WTC11 (cell line): ENCODE data around the gene NOP14. TPM values are rescaled to one million over a fixed set of nuclear protein-coding genes. Genes with fewer than 3 reads are reported as not detected.
A peak's percentile ranks its signal among the peaks of the same experiment; 100 is the strongest.

ENCODE experiments used
- ATAC-seq: fragments of 200-7000 bp; cut with Tn5 transposase; 2 replicates; pipeline ENCODE4 v1.10.0; 2021; ENCODE audit warnings: mild to moderate bottlenecking, moderate library complexity
- CTCF ChIA-PET: fragments of 300-600 bp; sonication (Branson Sonifier 250); formaldehyde crosslinking; loops from one replicate; lab custom pipeline; 2021; ENCODE audit warnings: antibody characterized with exemption; lab: Charles Lee
- POLR2A ChIA-PET: fragments of 350-600 bp; sonication (Branson Sonifier 250); formaldehyde crosslinking; loops from one replicate; lab custom pipeline; 2021; ENCODE audit warnings: antibody characterized with exemption; lab: Charles Lee
- DNase-seq: peaks from one replicate; pipeline ENCODE4 v3.0.0; 2021; ENCODE audit warnings: low spot score
- H3K27ac Mint-ChIP-seq: 2 replicates; pipeline ENCODE4 v1.8.0; 2021; ENCODE audit warnings: mixed read lengths
- H3K27me3 Mint-ChIP-seq: 2 replicates; pipeline ENCODE4 v1.8.0; 2021; ENCODE audit warnings: low read depth, mild to moderate bottlenecking, moderate library complexity, mixed read lengths
- H3K36me3 Mint-ChIP-seq: 2 replicates; pipeline ENCODE4 v1.8.0; 2021; ENCODE audit warnings: mixed read lengths
- H3K4me1 Mint-ChIP-seq: 2 replicates; pipeline ENCODE4 v1.8.0; 2022; ENCODE audit warnings: mixed read lengths
- H3K4me3 Mint-ChIP-seq: 2 replicates; pipeline ENCODE4 v1.8.0; 2021; ENCODE audit warnings: mild to moderate bottlenecking, moderate library complexity, mixed read lengths
- H3K9me3 Mint-ChIP-seq: 2 replicates; pipeline ENCODE4 v1.8.0; 2021; ENCODE audit warnings: mixed read lengths
- ATF1 ChIP-seq: sonication (generic); formaldehyde crosslinking; IDR thresholded peaks from 2 replicates; pipeline ENCODE4 v1.8.1; 2023; ENCODE audit warnings: mild to moderate bottlenecking, moderate library complexity, missing genetic modification reagents
- ATF3 ChIP-seq: sonication (generic); formaldehyde crosslinking; conservative IDR thresholded peaks from 2 replicates; pipeline ENCODE4 v1.8.1; 2022; ENCODE audit warnings: mild to moderate bottlenecking, missing genetic modification reagents
- CBFB ChIP-seq: sonication (generic); formaldehyde crosslinking; IDR thresholded peaks from 2 replicates; pipeline ENCODE4 v1.8.1; 2022; ENCODE audit warnings: mild to moderate bottlenecking, low read depth, missing genetic modification reagents
- CREM ChIP-seq: sonication (generic); formaldehyde crosslinking; IDR thresholded peaks from 2 replicates; pipeline ENCODE4 v1.8.1; 2022; ENCODE audit warnings: mild to moderate bottlenecking, missing genetic modification reagents, moderate library complexity
- CTCF ChIP-seq: fragments of 200-600 bp; IDR thresholded peaks from 2 replicates; pipeline ENCODE4 v1.8.0; 2022; ENCODE audit warnings: antibody characterized with exemption
- ELF4 ChIP-seq: sonication (generic); formaldehyde crosslinking; IDR thresholded peaks from 2 replicates; pipeline ENCODE4 v1.8.1; 2022; ENCODE audit warnings: low read depth, mild to moderate bottlenecking, moderate library complexity, missing genetic modification reagents
- EMX1 ChIP-seq: fragments of 250-450 bp; sonication (Bioruptor Pico); IDR thresholded peaks from 2 replicates; pipeline ENCODE4 v1.8.0; 2021; ENCODE audit warnings: mild to moderate bottlenecking
- FOXJ3 ChIP-seq: sonication (generic); formaldehyde crosslinking; IDR thresholded peaks from 2 replicates; pipeline ENCODE4 v1.9.0; 2021; ENCODE audit warnings: missing genetic modification reagents, mild to moderate bottlenecking, borderline replicate concordance
- GABPB1 ChIP-seq: sonication (generic); formaldehyde crosslinking; IDR thresholded peaks from 2 replicates; pipeline ENCODE4 v1.8.1; 2023; ENCODE audit warnings: mild to moderate bottlenecking, missing genetic modification reagents
- HMGA2 ChIP-seq: fragments of 250-450 bp; sonication (Bioruptor Pico); IDR thresholded peaks from 2 replicates; pipeline ENCODE4 v1.4.0; 2021; ENCODE audit warnings: mild to moderate bottlenecking, moderate library complexity
- IRF1 ChIP-seq: sonication (generic); formaldehyde crosslinking; IDR thresholded peaks from 2 replicates; pipeline ENCODE4 v1.8.0; 2023; ENCODE audit warnings: missing genetic modification reagents
- NFATC4 ChIP-seq: fragments of 250-450 bp; sonication (Bioruptor Pico); IDR thresholded peaks from 2 replicates; pipeline ENCODE4 v1.9.0; 2021; ENCODE audit warnings: mild to moderate bottlenecking
- RORB ChIP-seq: fragments of 250-450 bp; sonication (Bioruptor Pico); IDR thresholded peaks from 2 replicates; pipeline ENCODE4 v1.9.0; 2021; ENCODE audit warnings: mild to moderate bottlenecking
- STAT6 ChIP-seq: sonication (generic); formaldehyde crosslinking; conservative IDR thresholded peaks from 2 replicates; pipeline ENCODE4 v1.8.1; 2023; ENCODE audit warnings: mild to moderate bottlenecking, low read depth, missing genetic modification reagents, moderate library complexity
- TEAD1 ChIP-seq: sonication (generic); formaldehyde crosslinking; IDR thresholded peaks from 2 replicates; pipeline ENCODE4 v1.8.0; 2022; ENCODE audit warnings: mild to moderate bottlenecking, missing genetic modification reagents
- TEAD4 ChIP-seq: sonication (generic); formaldehyde crosslinking; IDR thresholded peaks from 2 replicates; pipeline ENCODE4 v1.8.0; 2022; ENCODE audit warnings: mild to moderate bottlenecking, missing genetic modification reagents
- ZBTB21 ChIP-seq: sonication (generic); formaldehyde crosslinking; IDR thresholded peaks from 2 replicates; pipeline ENCODE4 v1.8.1; 2023; ENCODE audit warnings: mild to moderate bottlenecking, missing genetic modification reagents, borderline replicate concordance
- ZNF138 ChIP-seq: sonication (generic); formaldehyde crosslinking; conservative IDR thresholded peaks from 2 replicates; pipeline ENCODE4 v1.8.1; 2022; ENCODE audit warnings: mild to moderate bottlenecking, moderate library complexity, missing genetic modification reagents
- ZNF281 ChIP-seq: sonication (generic); formaldehyde crosslinking; IDR thresholded peaks from 2 replicates; pipeline ENCODE4 v1.8.0; 2023; ENCODE audit warnings: mild to moderate bottlenecking, missing genetic modification reagents
- ZNF396 ChIP-seq: fragments of 250-450 bp; sonication (Bioruptor Pico); IDR thresholded peaks from 2 replicates; pipeline ENCODE4 v1.8.0; 2021; ENCODE audit warnings: mild to moderate bottlenecking, moderate library complexity, borderline replicate concordance
- ZNF671 ChIP-seq: fragments of 250-450 bp; sonication (Bioruptor Pico); IDR thresholded peaks from 2 replicates; pipeline ENCODE4 v1.8.0; 2021; ENCODE audit warnings: mild to moderate bottlenecking
- total RNA-seq: library from RNA; stranded (reverse); gene quantifications from 3 replicates; pipeline ENCODE4 v1.2.3, GENCODE V29; 2021

The NOP14 gene
- total RNA-seq, 1 experiment from 2014 or later: 39.1 TPM

GRCh38 chr4:3011456-3012220, 48.4 kb upstream of the NOP14 start (continued):
- TF ChIP-seq EMX1 (CRISPR knock-in tag) (no peak), CTCF (no peak)

GRCh38 chr4:3010998-3011397, 47.8 kb upstream of the NOP14 start:
- H3K9me3 Mint-ChIP-seq: no peaks in the 10 kb centered on the region
- H3K27me3 Mint-ChIP-seq: no peaks in the 10 kb centered on the region
- POLR2A ChIA-PET: no interaction called here
- no peak overlapping the region for H3K4me3 Mint-ChIP-seq
- no peak for TF ChIP-seq NFATC4 (CRISPR knock-in tag)
- TF ChIP-seq ZBTB21 (CRISPR knock-in tag): no peak
- TF ChIP-seq ZNF671 (CRISPR knock-in tag): no peak
- TF ChIP-seq HMGA2 (CRISPR knock-in tag): no peak
- no peak for TF ChIP-seq RORB (CRISPR knock-in tag)
- no peak for TF ChIP-seq FOXJ3 (CRISPR knock-in tag)
- ATAC-seq (no peak), DNase-seq (no peak)
- no peaks in the 10 kb centered on the region for H3K36me3 Mint-ChIP-seq
- H3K4me1 Mint-ChIP-seq: no peaks in the 10 kb centered on the region
- no peak overlapping the region for H3K27ac Mint-ChIP-seq
- CTCF ChIA-PET: no interaction called here

GRCh38 chr4:3010577-3010976, 47.4 kb upstream of the NOP14 start:
- Mint-ChIP-seq H3K9me3 (no peaks in the 10 kb centered on the region), H3K27ac (no peak overlapping the region), H3K4me3 (no peak overlapping the region), H3K4me1 (no peaks in the 10 kb centered on the region), H3K27me3 (no peaks in the 10 kb centered on the region), H3K36me3 (no peaks in the 10 kb centered on the region)
- ChIA-PET CTCF (interaction anchor here (1.7 kb wide), 1 partner anchor 13 kb away, joined by 4 read pairs; no protein-coding TSS in a partner anchor), POLR2A (no interaction called here)
- no peak for ATAC-seq
- no peak for DNase-seq
- TF ChIP-seq ZNF138 (CRISPR knock-in tag) (no peak), ATF1 (CRISPR knock-in tag) (no peak), ELF4 (CRISPR knock-in tag) (no peak), EMX1 (CRISPR knock-in tag) (no peak), CREM (no peak), IRF1 (CRISPR knock-in tag) (no peak), STAT6 (CRISPR knock-in tag) (no peak)

GRCh38 chr4:3009422-3009821, 46.2 kb upstream of the NOP14 start:
- no peaks in the 10 kb centered on the region for H3K9me3 Mint-ChIP-seq
- no peak overlapping the region for H3K4me3 Mint-ChIP-seq
- POLR2A ChIA-PET: interaction anchor here (0.6 to 1.0 kb wide), 3 partner anchors 10 to 315 kb away, joined by 3 to 6 read pairs (median 5); no protein-coding TSS in a partner anchor
- CTCF ChIA-PET: interaction anchor here (0.6 to 1.7 kb wide), 22 partner anchors 9 to 380 kb away, joined by 3 to 12 read pairs (median 4); partner anchors contain the start of genes GRK4 and NOP14
- DNase-seq (peak; percentile 28), ATAC-seq (peak; percentile 91)
- H3K36me3 Mint-ChIP-seq: no peaks in the 10 kb centered on the region
- no peaks in the 10 kb centered on the region for H3K27me3 Mint-ChIP-seq
- H3K4me1 Mint-ChIP-seq: no peaks in the 10 kb centered on the region
- H3K27ac Mint-ChIP-seq: no peak overlapping the region
- TF ChIP-seq ZBTB21 (CRISPR knock-in tag) (no peak), ZNF281 (CRISPR knock-in tag) (no peak), ATF3 (CRISPR knock-in tag) (no peak), TEAD4 (CRISPR knock-in tag) (no peak), CBFB (CRISPR knock-in tag) (no peak), RORB (CRISPR knock-in tag) (no peak), GABPB1 (CRISPR knock-in tag) (no peak), ZNF396 (CRISPR knock-in tag) (no peak), TEAD1 (no peak)
